HL-60/S4 treated with phorbol 12-myristate 13-acetate at 8.2 ng/mL for 4 days and 3 days (cell line): ENCODE data around the gene RBM26.

Experiments
- in situ Hi-C: fragments of 300-500 bp; cut with MboI; formaldehyde crosslinking; loops from 2 replicates; pipeline ENCODE4 v1.15.0; 2022; ENCODE audit warnings: low sequenced_read_pairs

The RBM26 gene

DNA sequence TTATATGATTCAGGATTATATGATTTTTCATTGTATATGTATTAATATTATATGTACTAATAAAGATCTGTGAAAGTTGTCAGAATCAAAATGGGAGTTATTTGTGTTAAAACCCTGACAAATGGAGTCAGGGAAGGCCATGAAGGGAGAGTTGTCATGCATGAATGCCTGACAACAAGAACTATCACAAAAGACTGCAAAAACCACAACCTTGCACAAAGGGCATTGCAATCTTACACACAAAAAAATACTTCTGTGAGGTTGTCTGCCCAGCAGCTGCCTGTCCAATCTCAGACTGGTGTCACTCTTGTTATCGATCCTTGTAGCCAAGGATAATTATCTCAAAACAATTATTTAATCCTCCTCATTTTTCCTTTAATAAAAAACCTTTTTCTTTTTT, 21.2 kb upstream of the RBM26 start:
- in situ Hi-C loops = loop anchor here (5.0 kb wide), 1 partner anchor 115 kb away; no protein-coding TSS in a partner anchor

DNA sequence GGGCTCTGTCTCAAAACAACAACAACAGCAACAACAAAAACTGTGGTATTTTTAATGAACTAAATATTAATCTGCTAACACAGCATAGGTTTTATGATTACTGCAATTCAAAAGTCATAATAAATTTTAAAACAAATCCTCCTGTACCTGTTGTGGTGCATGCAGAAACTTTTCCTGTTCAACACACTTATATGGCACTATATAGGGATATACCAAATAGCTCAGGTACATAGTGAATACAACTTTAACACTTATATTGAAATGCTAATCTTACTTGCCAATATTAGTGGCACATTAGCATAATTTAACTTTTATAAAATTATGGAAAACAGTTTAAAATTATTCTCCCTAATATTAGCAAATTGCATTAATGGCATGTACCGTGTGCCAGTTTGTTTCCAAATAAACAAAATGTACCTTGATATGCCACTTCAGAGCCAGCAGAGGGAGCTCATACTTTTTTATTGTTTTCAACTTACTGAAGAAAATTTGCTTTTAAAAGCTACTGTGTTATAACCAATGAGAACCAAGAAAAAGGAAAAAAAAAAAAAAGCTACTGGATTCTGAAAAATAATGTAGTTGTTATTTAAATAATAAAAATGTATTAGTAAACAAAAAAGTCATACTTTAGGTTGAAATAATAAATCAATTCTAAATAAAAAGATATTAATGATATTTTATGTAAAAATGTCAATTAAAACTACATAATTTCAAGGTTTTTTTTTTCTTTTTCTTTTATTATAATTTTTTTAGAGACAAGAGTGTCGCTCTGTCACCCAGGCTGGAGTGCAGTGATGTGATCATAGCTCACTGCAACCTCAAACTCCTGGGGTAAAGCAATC, 18.0 kb upstream of the RBM26 start:
- in situ Hi-C loops = no loop called here

DNA sequence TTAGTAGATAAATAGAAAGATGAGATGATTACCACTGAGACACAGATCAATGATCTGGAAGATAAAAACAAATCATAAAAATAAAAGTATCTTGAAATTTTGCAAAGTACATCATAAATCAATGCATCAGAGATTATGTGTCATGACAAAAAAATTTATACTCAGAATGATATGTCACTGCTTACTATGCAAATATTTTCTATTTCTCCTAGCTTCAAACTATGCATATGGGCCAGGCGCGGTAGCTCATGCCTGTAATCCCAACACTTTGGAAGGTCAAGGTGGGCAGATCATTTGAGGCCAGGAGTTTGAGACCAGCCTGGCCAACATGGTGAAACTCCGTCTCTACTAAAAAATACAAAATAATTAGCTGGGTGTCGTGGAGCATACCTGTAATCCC, 17.3 kb upstream of the RBM26 start:
- in situ Hi-C loops = no loop called here

DNA sequence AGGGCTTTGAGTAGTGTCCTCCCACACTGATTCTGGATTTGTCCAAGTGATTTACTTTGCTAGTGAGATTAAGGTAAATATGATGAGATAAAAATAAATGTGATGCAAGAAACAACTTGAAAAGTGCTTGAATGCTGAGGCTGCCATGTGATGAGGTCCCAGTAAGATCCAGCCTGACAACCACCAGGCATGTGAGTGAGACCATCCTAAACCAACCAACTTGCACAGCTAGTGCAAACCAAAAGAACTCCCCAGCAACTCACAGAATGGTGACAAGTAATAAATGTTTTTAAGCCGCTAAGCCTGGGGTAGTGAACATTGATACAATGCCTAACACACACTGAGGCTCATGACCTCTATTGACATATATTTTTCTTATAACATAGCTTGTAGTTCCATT, 13.3 kb upstream of the RBM26 start:
- in situ Hi-C loops = no loop called here

DNA sequence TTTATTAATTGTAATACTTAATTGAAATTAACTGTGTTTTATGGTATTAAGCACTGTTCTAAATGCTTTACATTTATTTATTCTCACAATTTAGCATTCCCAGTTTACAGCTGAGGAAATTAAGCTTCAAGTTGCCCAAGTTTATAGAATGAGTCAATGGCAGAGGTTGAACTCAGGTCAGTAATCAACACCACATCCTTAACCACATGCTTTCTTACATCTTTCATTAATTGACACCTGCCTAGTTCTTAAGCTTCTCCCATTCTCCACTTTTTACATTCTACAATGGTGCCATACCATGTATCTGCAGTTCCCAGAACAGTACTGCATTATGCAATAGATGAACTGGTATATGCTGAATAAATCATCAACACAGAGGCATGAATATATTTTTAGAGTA, 11.7 kb upstream of the RBM26 start:
- in situ Hi-C loops = no loop called here

DNA sequence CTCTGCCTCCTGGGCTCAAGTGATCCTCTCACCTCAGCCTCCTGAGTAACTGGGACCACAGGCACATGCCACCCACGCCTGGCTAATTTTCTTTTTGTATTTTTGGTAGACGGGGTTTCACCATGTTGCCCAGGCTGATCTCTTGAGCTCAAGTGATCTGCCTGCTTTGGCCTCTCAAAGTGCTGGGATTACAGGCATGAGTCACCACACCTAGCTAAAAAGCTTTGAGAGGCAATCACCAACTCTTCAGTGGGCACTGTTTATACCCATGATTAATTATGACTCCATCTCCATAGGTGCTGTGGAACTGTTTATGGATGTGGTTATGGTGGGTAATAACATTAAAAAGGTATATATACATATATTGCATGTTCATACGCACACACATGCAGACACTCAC, 7.5 kb upstream of the RBM26 start:
- in situ Hi-C loops = no loop called here

DNA sequence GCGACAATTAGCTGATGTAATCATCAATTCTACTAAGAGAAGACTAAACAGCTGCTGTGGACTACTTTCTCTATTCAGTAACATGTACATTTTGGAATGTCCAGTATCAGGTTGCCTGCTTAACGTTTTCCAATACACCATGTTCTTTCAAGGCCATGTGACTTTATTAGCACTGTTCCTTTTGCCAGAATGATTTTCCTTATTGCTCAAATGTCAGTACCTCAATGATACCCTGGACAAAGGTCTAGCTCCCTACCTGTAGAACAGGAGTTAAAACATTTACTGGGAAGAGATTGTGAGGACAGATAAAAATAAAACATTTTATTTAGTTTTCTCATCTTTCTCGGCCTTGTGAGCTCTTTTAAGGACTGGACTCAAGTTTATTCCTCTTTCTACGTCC, 3.8 kb upstream of the RBM26 start:
- in situ Hi-C loops = no loop called here

DNA sequence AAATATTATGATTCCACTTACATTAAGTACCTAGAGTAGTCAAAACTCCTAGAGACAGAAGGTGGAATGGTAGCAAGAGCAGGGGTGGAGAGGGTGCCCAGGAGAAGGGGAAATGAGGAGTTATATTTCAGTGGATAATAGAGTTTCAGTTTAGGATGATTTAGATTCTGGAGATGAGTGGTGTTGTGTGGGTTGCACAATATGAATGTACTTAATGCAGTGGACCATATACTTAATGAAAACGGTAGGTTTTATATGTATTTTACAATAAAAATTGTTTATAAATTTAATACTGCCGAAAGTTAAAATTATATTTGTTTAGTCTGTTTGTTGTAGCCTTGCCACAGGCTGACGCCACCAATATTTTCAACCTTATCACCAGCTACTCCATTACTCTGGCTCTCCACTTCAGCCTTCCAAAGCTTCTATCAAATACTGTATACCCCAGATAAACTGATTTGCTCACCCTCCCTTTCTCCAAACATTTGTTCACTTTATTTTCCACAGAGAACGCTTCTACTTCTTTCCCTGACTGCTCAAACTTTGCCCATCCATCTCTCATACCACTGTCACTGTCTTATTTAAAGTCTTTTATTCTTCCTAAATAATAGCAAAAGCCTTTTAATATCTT, 1.4 kb upstream of the RBM26 start:
- in situ Hi-C loops = no loop called here

DNA sequence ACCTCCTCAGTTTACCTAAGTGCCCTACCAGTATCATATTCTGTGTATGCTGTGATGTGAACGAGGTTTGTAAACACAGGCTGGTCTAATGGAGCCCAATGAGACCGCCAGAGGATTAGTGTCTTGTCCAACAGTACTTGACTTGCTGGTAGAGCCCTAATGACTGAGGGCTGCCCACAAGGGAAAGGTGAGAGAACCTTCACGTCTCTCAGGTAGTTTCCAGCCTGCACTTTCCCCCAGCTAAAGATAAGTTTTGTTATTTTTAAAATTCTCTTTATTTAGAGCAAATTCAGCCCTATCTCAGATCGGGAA, 498 bp upstream of the RBM26 start:
- in situ Hi-C loops = no loop called here

DNA sequence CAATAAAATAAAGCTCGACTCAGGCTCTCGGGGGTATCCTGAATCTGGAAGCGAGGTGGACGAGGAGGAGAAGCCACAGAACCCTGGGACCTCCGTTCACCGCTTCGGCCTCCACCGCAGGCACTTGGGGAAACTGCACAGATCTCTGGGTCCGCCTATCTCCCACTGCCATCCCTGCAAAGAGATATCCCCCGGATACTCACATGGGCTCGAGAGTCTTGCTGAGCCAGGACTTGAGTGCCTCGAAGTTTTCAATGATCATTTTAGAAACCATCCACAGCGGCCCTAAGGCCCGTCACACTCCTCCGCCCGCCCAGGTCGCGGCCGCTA, 589 bp downstream of the RBM26 start:
- in situ Hi-C loops = no loop called here

DNA sequence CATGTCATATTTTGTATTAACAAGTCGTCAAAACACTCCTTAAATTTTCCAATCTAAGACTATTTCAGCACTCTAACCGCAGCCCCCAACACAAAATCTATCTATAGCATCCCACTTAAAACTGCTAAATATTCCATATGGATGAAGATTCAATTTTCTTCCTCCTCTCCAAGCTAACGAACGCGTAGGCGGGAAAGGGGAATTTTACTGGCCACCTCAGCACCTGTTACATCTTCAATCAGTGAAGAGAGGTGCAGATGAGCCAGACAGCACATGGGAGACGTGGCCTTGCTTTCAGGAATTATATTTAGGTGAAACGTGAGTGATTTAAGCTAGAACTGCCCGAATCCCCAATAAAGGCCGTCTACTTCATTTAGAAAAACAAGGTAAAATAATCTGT, 1.1 kb downstream of the RBM26 start:
- in situ Hi-C loops = no loop called here

DNA sequence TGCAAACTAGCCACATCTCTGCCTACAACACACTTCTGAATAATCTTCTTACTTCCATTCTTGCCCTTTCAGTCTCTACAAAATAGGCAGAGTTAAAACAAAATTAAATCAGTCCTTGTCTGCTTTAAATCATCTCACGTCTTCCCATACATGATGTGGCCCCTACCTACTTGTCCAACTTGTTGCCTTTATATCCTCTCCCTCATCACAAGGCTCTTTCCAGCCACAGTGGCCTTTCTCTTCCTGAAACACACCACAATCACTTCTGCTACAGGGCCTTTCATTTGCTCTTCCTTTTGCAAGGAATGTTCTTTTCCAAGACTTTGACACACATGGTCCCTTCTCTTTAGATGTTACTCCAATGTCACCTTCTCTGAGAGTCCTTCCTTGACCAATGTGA, 1.7 kb downstream of the RBM26 start:
- in situ Hi-C loops = no loop called here

DNA sequence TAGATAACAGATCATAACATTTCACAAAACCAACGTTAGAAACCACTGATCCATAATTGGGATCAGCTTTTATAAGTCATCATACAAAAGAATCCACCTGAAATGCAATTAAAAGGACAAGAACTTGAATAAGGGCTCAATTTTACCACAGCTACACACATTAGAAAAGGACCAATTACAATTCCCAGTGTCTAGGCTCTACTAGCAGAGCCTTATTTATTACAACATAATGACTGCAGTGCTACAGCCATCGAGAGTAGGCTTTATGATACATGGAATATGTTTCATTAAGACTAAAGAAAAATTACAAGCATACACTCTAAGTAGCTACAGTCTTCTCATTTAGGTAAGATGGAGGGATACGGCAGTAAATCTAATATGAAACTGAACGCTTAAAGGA, 2.9 kb downstream of the RBM26 start:
- in situ Hi-C loops = no loop called here

DNA sequence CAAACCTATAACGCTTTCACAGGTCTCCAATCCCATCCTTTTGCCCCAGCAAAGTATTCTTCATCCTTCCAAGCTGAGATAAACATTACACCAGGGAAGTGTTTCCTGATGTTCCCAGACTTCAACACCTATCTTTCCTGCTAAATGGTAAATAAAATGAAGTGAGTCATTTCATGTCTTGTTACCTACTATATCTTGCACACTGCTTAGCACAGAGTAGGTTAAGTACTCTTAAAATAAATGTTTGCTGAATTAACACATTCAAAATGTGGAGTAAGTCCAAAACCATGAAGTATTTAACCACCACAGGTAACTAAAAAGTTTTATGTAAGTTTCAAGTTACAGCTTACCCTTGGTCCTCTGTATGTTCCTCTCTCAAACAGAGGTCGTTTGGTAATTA, 3.4 kb downstream of the RBM26 start:
- in situ Hi-C loops = no loop called here

DNA sequence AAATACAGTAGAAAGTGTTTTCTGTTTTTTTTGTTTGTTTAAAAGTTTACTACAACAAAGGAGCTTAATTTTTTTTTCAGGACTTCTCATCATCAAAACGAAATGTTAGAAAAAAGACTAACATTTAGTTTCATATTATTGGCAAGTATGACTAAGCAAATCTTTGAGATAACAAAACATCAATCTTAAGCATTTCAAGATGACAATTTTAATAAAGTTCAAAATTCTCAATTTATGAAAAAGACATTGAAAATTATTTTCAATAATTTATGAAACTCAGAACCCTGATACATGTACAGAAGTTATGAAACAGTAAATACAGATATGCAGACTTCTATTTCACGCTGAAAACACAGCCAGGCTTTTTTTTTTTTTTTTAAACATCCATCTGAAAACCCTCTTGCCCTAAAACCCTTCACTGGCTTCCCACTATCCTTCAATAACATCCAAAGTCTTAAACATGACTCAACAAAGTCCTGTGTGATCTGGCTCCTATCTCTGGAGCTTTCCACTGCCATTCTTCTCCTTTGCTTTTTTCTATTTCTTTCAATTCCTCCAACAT, 3.9 kb downstream of the RBM26 start:
- in situ Hi-C loops = no loop called here

DNA sequence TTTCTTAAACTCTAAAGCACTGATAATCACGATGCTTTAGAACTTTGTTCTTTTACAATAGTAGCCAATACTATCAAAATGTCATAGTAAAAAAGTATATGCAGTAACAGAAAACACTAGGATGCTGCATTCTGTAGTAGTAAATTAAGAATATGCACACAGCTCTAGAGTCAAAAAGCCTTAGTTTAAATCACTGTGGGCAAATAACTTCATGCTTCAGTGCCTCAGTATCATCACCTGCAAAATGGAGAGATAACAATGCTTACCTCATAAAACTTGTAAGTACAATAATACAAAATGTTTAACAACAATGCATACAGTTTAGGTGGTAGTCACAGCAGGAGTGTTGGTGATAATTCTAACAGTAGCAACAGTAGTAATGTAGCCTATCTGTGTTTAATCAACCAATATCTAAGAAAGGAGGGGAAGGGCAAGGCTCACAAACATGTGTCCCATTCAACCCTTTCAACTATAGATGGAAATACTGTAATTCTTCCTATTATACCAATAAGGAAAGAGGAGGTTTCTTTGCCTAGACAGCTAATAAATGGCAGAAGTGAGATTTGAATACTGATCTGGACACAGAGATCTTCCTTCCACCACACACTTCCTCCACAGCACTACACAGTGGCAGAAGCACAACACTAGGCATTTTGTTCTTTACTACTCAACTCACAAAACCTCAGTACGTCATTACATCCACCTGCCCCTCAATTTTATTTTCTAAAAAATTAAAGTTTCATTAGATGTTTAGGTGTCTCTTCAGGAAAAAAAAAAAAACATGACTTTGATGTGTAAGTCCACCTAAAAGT, 4.6 kb downstream of the RBM26 start:
- in situ Hi-C loops = no loop called here

DNA sequence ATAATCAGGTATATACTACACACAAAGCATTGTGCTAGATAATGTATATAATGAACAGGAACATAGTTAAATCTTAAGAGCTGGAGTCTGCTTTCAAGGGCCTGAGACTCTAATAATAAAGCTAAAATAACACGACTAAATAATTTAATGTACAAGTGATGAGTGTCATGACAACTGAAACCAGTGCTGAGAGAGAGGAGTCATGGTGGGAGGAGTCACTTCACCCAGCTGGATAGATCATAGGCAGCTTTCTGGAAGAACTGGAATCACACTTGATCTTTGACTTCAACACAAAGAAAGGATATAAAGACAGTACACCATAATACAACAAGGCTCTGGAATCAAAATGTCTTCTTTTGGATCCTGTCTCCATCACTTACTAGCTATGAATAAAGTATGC, 7.1 kb downstream of the RBM26 start:
- in situ Hi-C loops = no loop called here

DNA sequence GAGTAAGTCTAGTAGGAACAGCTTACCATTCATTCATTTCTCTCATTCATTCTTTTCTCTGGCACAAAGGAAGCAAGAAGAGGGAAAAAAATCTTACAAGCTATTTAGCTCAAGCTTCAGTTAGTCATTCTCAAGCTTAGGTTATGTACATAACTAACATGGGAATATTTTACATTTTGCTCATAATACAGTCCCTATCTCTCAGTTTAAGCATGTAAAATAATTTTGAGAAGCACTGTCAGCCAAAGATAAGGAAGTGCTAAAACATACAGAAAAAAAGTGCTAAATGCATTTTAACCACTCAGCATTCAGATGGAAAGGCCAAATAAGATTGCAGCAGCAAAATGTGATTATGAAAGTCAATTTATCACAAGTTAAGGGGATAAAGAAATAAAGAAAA, 7.9 kb downstream of the RBM26 start:
- in situ Hi-C loops = no loop called here

DNA sequence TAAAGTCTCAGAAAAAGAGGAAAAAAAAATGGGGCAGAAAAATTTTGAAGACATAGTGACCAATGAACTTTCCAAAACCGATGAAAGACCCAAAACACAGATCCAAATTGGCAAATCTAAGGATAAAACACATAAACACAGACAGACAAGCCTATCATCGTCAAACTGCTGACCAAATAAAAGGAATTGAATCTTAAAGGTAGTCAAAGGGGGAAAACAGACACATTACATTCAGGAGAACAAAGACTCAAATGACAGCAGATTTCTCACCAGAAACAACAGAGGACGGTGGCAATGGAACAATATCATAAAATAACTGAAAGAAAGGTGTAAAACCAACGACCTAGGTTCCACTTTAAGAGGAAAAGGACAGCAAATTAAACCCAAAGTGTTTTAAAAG, 10.2 kb downstream of the RBM26 start:
- in situ Hi-C loops = no loop called here

DNA sequence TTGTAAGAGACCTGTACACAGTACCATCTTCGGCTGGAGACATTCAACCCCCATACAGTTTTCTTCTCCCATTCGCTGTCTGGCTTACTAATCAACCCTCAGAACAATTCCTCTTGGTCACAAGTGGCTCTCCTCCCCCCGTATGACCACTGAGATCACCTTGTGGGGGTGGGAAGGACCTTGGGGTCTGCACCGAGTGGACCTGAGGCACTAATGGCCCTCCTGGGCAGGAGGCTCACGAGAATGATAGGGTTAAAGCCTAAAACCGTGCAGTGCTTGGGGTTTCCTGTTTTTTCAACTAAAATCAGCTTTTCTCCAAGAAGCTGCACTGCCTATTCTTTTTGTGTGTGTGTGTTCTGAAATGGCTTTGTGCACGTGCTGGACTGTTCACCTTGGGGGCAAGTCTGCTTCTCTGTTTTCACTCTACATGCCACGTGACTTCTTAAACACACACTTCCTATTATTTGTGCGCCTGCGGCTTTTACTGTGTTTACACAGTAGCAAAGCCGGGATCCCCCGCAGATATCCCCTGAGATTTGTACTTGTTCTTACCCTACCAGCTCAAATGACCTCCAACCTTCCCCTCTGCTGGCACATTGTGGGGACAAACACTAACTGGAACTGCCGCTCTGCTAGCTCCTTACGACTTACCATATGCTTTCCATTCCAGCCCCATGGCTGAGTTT, 12.3 kb downstream of the RBM26 start:
- in situ Hi-C loops = no loop called here

DNA sequence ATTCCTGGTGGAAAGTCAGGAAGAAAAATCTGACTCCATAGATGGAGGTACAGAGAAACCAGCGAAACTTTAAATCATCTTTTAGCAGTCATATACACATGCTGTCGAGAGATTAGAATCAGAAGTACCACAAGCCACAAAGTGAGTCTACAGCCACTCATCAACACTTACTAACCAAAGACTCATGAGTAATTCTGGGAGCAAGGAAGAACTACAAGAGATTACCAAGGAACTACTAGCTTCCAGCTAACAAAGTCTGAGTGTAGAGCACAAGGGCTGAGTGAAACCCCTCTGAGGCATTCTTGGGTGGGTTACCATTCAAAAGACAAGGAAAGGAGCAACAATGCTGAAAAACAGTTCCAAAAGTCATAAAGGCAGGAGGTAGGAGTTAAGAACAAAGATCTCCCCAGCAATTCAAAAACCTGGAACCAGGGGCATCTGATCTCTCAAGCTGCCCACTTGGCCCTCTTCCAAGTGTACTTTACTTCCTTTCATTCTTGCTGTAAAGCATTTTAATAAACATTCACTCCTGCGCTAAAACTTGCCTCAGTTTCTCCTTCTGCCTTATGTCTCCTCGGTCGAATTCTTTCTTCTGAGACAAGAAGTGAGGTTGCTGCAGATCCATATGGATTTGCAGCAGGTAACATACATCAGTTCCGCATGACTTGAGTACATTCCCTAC, 13.0 kb downstream of the RBM26 start:
- in situ Hi-C loops = no loop called here
